ENCODE data around the gene COPS8. TPM values are rescaled to one million over a fixed set of nuclear protein-coding genes. Genes with fewer than 3 reads are reported as not detected.

COPS8 gene
- total RNA-seq, 3 donors from 2014 or later = 52.7 to 64.4 (median 62.9) TPM

GRCh38 chr2:237128026-237128703, 42.5 kb downstream of the COPS8 start:
- Mint-ChIP-seq H3K36me3 (ENCODE audit: insufficient read depth) (no peaks in the 10 kb centered on the region), H3K9me3 (no peaks in the 10 kb centered on the region), H3K4me1 (ENCODE audit: low read depth) (no peaks in the 10 kb centered on the region), H3K27me3 (ENCODE audit: low read depth) (no peaks in the 10 kb centered on the region), H3K4me3 (no peak overlapping the region)
- peak; percentile 21 for DNase-seq
- peak; percentile 90 to 94 for ATAC-seq

- DNase-seq (no peak), ATAC-seq (no peak)
- no peaks in the 10 kb centered on the region for H3K36me3 Mint-ChIP-seq (ENCODE audit: insufficient read depth)
- H3K27me3 Mint-ChIP-seq (ENCODE audit: low read depth) = no peaks in the 10 kb centered on the region
- H3K9me3 Mint-ChIP-seq = no peaks in the 10 kb centered on the region
- H3K4me1 Mint-ChIP-seq (ENCODE audit: low read depth) = no peaks in the 10 kb centered on the region
- H3K4me3 Mint-ChIP-seq = no peak overlapping the region
Observed at GRCh38 chr2:237128845-237129592, 43.3 kb downstream of the COPS8 start.

GRCh38 chr2:237129625-237130263, 44.1 kb downstream of the COPS8 start:
- H3K4me1 Mint-ChIP-seq (ENCODE audit: low read depth) = no peaks in the 10 kb centered on the region
- H3K4me3 Mint-ChIP-seq = no peak overlapping the region

GRCh38 chr2:237130562-237131421, 45.1 kb downstream of the COPS8 start:
- no peaks in the 10 kb centered on the region for H3K27me3 Mint-ChIP-seq (ENCODE audit: low read depth)
- no peak for ATAC-seq

More at GRCh38 chr2:237129625-237130263, 44.1 kb downstream of the COPS8 start:
- DNase-seq = no peak
- H3K36me3 Mint-ChIP-seq (ENCODE audit: insufficient read depth) = no peaks in the 10 kb centered on the region
- no peak for ATAC-seq
- no peaks in the 10 kb centered on the region for H3K9me3 Mint-ChIP-seq
- no peaks in the 10 kb centered on the region for H3K27me3 Mint-ChIP-seq (ENCODE audit: low read depth)

GRCh38 chr2:237131749-237132533, 46.3 kb downstream of the COPS8 start:
- Mint-ChIP-seq H3K36me3 (ENCODE audit: insufficient read depth) (no peaks in the 10 kb centered on the region), H3K9me3 (no peaks in the 10 kb centered on the region), H3K27me3 (ENCODE audit: low read depth) (no peaks in the 10 kb centered on the region), H3K4me1 (ENCODE audit: low read depth) (no peaks in the 10 kb centered on the region), H3K4me3 (no peak overlapping the region)
- ATAC-seq = no peak
- no peak for DNase-seq

More at GRCh38 chr2:237130562-237131421, 45.1 kb downstream of the COPS8 start:
- DNase-seq = no peak
- H3K4me3 Mint-ChIP-seq = no peak overlapping the region
- no peaks in the 10 kb centered on the region for H3K9me3 Mint-ChIP-seq
- no peaks in the 10 kb centered on the region for H3K36me3 Mint-ChIP-seq (ENCODE audit: insufficient read depth)
- H3K4me1 Mint-ChIP-seq (ENCODE audit: low read depth) = no peaks in the 10 kb centered on the region

GRCh38 chr2:237132799-237133198, 47.1 kb downstream of the COPS8 start:
- H3K4me3 Mint-ChIP-seq = no peak overlapping the region
- ATAC-seq (no peak), DNase-seq (no peak)
- H3K36me3 Mint-ChIP-seq (ENCODE audit: insufficient read depth) = no peaks in the 10 kb centered on the region
- H3K27me3 Mint-ChIP-seq (ENCODE audit: low read depth) = no peaks in the 10 kb centered on the region
- no peaks in the 10 kb centered on the region for H3K4me1 Mint-ChIP-seq (ENCODE audit: low read depth)
- no peaks in the 10 kb centered on the region for H3K9me3 Mint-ChIP-seq

- H3K9me3 Mint-ChIP-seq = no peaks in the 10 kb centered on the region
- no peaks in the 10 kb centered on the region for H3K36me3 Mint-ChIP-seq (ENCODE audit: insufficient read depth)
- H3K4me3 Mint-ChIP-seq = no peak overlapping the region
- no peaks in the 10 kb centered on the region for H3K4me1 Mint-ChIP-seq (ENCODE audit: low read depth)
- H3K27me3 Mint-ChIP-seq (ENCODE audit: low read depth) = no peaks in the 10 kb centered on the region
- DNase-seq (no peak), ATAC-seq (no peak)
Observed at GRCh38 chr2:237134321-237135230, 48.9 kb downstream of the COPS8 start.

GRCh38 chr2:237136824-237137223, 51.1 kb downstream of the COPS8 start:
- no peaks in the 10 kb centered on the region for H3K27me3 Mint-ChIP-seq (ENCODE audit: low read depth)

GRCh38 chr2:237137626-237138323, 52.1 kb downstream of the COPS8 start:
- no peaks in the 10 kb centered on the region for H3K36me3 Mint-ChIP-seq (ENCODE audit: insufficient read depth)
- ATAC-seq = no peak
- H3K4me3 Mint-ChIP-seq = no peak overlapping the region

More at GRCh38 chr2:237136824-237137223, 51.1 kb downstream of the COPS8 start:
- no peaks in the 10 kb centered on the region for H3K4me1 Mint-ChIP-seq (ENCODE audit: low read depth)
- no peaks in the 10 kb centered on the region for H3K9me3 Mint-ChIP-seq
- no peak overlapping the region for H3K4me3 Mint-ChIP-seq
- no peaks in the 10 kb centered on the region for H3K36me3 Mint-ChIP-seq (ENCODE audit: insufficient read depth)
- no peak for DNase-seq
- ATAC-seq = no peak

GRCh38 chr2:237139123-237139675, 53.5 kb downstream of the COPS8 start:
- DNase-seq (no peak), ATAC-seq (no peak)
- Mint-ChIP-seq H3K36me3 (ENCODE audit: insufficient read depth) (peaks cover 2% of the 10 kb centered on the region), H3K9me3 (no peaks in the 10 kb centered on the region), H3K4me1 (ENCODE audit: low read depth) (no peaks in the 10 kb centered on the region), H3K4me3 (no peak overlapping the region), H3K27me3 (ENCODE audit: low read depth) (no peaks in the 10 kb centered on the region)

More at GRCh38 chr2:237137626-237138323, 52.1 kb downstream of the COPS8 start:
- H3K9me3 Mint-ChIP-seq = no peaks in the 10 kb centered on the region
- DNase-seq = no peak
- H3K27me3 Mint-ChIP-seq (ENCODE audit: low read depth) = no peaks in the 10 kb centered on the region
- no peaks in the 10 kb centered on the region for H3K4me1 Mint-ChIP-seq (ENCODE audit: low read depth)

GRCh38 chr2:237140689-237141285, 55.1 kb downstream of the COPS8 start:
- no peak for DNase-seq
- no peak for ATAC-seq
- Mint-ChIP-seq H3K4me1 (ENCODE audit: low read depth) (no peaks in the 10 kb centered on the region), H3K36me3 (ENCODE audit: insufficient read depth) (peaks cover 3% of the 10 kb centered on the region), H3K4me3 (no peak overlapping the region), H3K27me3 (ENCODE audit: low read depth) (no peaks in the 10 kb centered on the region), H3K9me3 (no peaks in the 10 kb centered on the region)
